C4-2B (cell line): ENCODE results near the gene CNTNAP5.

ENCODE experiments used
- H3K27ac ChIP-seq: fragments of 450-650 bp; 2 replicates; pipeline ENCODE4 v1.5.1; 2017
- CTCF ChIP-seq: fragments of 450-650 bp; conservative IDR thresholded peaks from 2 replicates; pipeline ENCODE4 v1.5.1; 2017; ENCODE audit warnings: mild to moderate bottlenecking
- ZFX ChIP-seq: fragments of 450-650 bp; IDR thresholded peaks from 2 replicates; pipeline ENCODE4 v1.6.1; 2017

Gene CNTNAP5

DNA sequence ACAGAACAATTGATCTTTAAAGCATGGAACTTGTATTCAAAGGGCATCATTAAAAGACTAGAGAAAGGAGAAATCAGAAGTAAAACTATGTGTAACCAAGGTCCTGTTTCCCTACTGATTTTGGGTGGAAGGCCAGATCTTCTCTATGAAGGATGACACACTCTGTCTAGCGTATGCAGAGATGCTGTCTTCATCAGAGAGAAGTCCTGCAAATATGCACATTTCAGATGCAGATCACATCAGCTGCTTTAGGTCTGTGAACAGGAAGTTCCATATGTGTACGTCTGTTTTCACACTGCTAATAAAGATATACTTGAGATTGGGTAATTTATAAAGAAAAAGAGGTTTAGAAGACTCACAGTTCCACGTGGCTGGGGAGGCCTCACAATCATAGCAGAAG lies 857.3 kb downstream of the CNTNAP5 start:
- no peak overlapping the region for H3K27ac ChIP-seq
- TF ChIP-seq CTCF (no peak), ZFX (no peak)

GRCh38 chr2:124883595-124883994 lies 858.5 kb downstream of the CNTNAP5 start:
- no peak overlapping the region for H3K27ac ChIP-seq
- TF ChIP-seq CTCF (no peak), ZFX (no peak)

DNA sequence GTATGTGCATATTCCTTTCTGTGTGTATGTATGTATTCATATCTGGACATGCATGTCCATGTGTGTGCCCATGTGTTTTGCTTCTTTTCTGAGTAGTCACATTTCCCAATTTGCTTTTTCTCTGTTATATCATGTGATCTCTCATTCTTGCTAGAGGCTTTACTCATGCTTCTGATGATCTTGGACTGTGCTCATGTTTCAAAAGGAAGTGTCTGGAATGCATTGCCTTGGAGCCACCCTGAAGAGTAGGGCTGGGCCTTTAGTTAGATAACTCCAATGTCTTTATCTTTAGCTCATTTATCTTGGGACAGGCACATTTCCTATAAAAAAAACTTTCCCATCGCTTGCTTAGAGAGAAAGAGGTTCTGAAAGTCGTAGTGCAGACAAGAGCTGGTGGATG lies 859.2 kb downstream of the CNTNAP5 start:
- TF ChIP-seq CTCF (no peak), ZFX (no peak)
- H3K27ac ChIP-seq, result no peak overlapping the region

- TF ChIP-seq ZFX, result no peak
- no peak for TF ChIP-seq CTCF
- no peak overlapping the region for H3K27ac ChIP-seq
These were observed 861.1 kb downstream of the CNTNAP5 start for GRCh38 chr2:124886216-124886615.

GRCh38 chr2:124887466-124887865 lies 862.4 kb downstream of the CNTNAP5 start:
- no peak overlapping the region for H3K27ac ChIP-seq
- TF ChIP-seq ZFX (no peak), CTCF (no peak)

DNA sequence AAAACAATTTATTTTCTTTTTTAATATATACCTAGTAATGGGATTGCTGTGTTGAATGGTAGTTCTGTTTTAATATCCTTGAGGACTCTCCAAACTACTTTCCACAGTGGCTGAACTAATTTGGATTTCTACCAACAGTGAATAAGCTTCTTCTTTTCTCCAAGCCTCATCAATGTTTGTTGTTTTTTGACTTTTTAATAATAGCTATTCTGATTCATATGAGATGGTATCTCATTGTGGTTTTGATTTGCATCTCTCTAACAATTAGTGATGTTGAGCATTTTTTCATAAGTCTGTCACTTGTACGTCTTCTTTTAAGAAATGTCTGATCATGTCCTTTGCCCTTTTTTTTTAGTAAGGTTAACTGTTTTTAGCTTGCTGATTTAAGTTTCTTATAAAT lies 863.3 kb downstream of the CNTNAP5 start:
- TF ChIP-seq CTCF (no peak), ZFX (no peak)
- H3K27ac ChIP-seq, result no peak overlapping the region

DNA sequence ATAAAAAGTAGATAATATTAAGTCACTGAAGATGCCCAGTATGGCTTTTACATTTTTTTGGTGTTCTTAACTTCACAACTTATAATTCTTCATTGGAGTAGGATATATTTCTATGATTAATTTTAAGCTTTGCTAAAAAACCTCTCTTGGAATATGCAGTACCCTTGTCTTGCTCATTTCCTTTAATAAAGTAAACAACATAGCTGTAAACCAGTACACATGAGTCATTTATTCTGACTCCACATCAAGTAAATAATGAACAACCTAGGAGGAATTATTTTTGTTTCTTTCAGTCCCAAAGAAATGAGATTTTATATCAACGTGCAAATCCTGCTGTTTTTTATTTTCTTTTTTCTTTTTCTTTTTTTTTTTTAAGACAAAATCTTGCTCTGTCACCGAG lies 869.1 kb downstream of the CNTNAP5 start:
- TF ChIP-seq CTCF (no peak), ZFX (no peak)
- no peak overlapping the region for H3K27ac ChIP-seq
